SK-N-DZ (cell line): ENCODE measurements around the gene MYH14.
A peak's percentile ranks its signal among the peaks of the same experiment; 100 is the strongest.

Source experiments
- DNase-seq: peaks from one replicate; pipeline ENCODE4 v3.0.0-alpha.2; 2015; ENCODE audit warnings: low spot score

MYH14 gene

DNA sequence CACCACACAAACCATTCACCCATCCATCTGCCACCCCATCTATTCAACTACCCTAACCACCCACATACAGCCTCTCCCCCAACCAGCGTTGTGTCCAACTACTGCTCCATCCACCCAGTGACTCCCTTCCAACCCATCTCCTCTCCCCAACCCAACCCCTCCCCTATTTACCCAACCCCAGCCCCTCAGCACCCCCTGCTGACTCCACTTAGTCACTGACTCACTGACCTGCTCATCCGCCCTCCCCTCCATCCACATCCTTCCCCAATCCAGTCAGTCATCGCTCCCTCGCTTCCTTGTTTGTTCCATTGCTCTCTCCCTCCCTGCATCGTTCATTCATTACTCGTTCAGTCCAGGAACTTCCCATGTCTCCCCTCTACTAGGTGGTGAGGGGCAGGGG, 86.6 kb downstream of the MYH14 start:
- DNase-seq = no peak

- DNase-seq = no peak
These were observed 87.4 kb downstream of the MYH14 start for GRCh38 chr19:50290775-50291174.

GRCh38 chr19:50292216-50292827, 88.9 kb downstream of the MYH14 start:
- no peak for DNase-seq

- no peak for DNase-seq
These were observed 90.0 kb downstream of the MYH14 start for GRCh38 chr19:50293263-50294004.

DNA sequence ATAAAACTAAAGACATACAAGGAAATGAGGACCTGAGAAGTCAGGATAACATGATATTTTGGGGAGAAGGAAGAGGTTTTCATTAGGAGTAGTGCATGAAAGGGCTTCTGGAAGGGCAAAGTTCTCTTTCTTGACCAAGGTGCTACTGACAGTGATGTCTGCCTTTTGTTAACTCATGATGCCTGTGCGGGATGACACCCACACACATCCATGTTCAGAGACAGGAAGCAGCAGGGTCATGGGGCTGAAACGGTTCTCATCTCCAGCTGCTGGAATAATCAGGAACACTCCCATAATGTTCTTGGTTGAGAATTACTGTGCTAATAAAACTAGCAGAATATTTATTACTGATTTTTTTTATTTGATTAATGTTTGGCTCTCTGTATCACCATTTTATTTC, 96.6 kb downstream of the MYH14 start:
- no peak for DNase-seq

DNA sequence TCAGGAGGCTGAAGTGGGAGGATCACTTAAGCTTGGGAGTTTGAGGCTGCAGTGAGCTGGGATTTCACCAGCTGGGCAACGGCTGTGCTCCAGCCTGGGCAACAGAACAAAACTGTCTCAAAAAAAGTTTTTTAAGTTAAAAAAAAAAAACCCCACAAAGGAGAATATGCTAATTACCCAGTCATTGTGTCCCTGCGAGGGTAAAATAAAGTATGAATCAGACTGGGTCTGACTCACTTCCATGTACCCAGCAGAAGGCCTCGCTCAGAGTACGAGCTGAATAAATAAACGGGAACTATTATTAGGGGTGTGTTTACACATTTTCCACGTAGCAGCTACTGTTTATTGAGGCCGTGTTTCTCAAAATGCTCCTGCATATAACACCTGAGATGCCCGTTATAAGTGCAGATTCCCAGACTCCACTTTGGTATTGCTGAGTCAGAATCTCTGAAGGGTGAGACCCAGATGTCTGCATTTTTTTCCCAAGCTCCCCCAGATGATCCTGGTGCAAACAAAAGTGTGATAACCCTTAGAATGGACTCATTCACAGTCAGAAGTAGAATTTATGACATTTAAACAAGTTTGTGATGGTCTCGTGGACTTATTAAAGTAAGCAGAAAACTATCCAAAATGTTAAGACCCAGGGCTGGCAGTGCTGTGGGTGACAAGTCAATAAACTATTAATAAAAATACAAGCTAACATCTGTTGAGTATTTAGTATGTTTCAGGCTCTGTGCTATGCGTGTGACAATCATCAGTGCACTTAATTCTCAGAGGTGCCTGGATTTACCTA, 97.6 kb downstream of the MYH14 start:
- DNase-seq = no peak

DNA sequence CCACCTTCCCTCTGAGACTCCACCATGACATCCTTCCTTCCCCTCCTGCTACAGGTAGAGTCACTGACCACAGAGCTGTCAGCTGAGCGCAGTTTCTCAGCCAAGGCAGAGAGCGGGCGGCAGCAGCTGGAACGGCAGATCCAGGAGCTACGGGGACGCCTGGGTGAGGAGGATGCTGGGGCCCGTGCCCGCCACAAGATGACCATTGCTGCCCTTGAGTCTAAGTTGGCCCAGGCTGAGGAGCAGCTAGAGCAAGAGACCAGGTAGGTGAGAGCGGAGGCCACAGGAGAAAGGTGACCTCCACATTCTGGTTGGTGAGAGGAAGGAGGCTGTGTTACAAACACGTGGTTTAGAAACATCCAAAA, 98.2 kb downstream of the MYH14 start:
- no peak for DNase-seq

DNA sequence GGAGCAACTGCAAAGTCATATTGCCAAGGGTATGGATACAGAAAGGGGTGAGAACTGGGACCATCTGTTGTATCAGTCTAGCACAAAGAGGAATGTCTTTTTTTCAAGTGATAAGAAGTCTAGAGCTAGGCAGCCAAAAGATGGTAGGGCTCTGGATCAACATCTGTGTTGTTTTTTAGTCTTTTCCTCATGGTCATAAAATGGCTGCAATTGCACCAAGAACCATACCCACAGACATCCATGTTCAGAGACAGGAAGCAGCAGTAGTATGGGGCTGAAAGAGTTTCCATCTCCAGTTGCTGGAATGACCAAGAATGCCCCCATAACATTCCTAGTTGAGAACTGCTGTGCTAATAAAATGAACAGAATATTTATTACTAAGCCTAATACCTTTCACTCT, 100.1 kb downstream of the MYH14 start:
- no peak for DNase-seq

GRCh38 chr19:50308991-50309390, 105.6 kb downstream of the MYH14 start:
- no peak for DNase-seq

GRCh38 chr19:50309396-50310125, 106.1 kb downstream of the MYH14 start:
- no peak for DNase-seq

DNA sequence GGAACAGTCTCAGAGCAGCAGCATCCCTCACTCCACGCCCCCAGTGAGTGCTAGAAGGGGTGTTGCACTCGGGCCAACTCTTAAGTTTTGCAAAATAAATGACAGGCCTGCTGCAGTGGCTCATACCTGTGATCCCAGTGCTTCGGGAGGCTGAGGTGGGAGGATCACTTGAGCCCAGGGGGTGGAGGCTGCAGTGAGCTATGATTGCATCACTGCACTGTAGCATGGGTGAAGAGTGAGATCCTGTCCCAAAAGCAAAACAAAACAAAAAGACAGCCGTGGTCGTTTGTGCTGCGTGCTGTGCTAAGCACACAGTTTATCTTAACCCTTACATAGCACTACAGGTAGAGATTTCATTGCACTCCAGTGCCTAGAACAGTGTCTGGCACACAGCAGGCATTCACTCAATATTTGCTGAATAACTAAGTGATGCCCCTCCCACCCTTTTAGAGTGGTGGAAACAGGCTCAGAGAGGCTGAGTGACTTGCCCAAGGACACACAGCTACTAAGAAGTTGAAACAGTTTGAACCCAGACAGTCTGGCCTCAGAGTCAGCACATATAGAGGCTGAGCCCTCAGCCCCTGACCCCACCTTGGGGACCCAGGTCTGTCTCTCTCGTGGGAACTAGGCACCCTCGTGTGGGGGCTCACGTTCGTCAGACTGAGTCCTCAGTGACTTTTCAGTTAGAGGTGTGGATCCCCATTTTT, 107.5 kb downstream of the MYH14 start:
- DNase-seq = no peak

- no peak for DNase-seq
These were observed 108.6 kb downstream of the MYH14 start for GRCh38 chr19:50311723-50312635.

- DNase-seq = no peak
These were observed 109.8 kb downstream of the MYH14 start for GRCh38 chr19:50312967-50313811.

DNA sequence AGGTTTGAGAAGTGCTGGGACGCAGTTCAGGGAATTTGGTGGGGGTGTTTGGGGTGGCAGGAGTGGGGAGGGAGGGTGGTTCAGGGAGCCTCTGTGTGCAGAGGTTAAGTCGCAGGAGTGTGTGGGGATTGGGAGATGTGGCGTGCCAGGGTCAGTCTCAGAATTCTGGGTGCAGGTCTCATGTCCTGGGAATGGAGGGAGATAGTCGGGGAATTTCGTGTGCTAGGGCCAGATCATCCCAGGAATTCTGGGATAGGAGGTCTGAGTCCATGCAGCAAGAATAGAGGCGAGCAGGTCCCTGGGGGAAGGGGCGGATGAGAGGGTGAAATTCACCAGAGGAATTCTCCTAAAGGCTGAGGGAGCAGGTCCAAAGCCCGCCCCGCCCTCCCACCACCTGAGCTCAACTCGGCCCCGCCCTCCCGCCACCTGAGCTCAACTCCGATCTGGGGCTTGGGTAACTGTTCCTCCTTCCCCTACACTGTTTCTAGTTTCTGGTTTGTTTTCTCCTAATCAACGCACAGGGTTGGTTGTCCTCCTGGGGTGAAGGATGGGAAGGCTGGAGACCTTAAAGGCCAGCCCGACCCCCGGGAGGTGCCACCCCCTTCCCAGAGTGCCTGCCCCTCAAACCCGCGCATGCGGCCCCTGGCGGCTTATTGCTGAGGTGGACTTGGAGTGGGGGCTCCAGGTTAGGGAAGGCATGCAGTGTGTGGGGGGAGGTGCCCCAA, 110.6 kb downstream of the MYH14 start:
- DNase-seq = no peak

DNA sequence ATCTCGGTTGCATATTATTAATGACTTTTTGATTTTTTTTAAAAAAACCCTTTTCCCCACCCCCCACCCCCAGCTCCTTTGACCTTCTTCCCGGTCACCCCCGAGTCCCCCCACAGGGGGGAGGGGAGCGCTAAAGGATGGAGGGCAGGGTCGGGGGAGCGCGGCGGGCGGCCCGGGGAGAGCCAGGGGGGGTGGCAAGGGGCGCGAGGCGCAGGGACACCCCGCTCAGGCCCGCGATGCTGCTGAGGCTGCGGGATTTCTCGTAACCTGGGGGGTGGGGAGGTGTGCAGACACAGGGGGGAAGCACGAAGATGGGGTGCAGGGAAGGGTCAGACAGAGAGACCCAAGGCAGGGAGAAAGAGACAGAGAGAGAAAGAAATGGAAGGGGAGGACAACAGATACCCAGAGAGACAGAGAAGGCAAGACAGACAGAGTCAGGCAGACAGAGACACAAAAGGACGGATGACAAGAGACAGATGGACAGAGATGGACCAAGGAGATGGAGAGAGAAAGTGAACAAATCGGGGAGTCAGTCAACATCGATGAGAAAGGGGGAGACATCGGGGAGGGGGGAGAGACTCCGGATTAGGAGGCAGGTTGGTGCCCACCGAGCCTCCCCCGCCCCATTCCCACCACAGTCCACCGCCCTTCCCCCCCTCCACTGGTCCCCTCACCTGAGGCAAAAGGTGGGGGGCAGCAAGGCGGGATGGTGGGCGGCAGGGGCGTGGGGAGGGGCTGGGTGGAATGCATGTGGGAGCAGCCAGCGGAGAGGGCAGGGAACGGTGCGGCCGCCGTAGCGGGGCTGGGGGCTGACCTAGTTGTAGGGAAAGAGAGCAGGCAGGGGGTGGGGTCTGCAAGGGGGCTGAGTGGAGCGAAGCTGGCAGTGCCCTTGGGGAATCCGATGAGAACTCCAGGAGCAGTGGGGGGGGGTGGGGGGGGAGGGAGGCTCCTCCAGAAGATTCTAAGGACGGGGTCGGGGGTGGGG, 111.6 kb downstream of the MYH14 start:
- no peak for DNase-seq

GRCh38 chr19:50315773-50316448, 112.5 kb downstream of the MYH14 start:
- peak; percentile 49 for DNase-seq

DNA sequence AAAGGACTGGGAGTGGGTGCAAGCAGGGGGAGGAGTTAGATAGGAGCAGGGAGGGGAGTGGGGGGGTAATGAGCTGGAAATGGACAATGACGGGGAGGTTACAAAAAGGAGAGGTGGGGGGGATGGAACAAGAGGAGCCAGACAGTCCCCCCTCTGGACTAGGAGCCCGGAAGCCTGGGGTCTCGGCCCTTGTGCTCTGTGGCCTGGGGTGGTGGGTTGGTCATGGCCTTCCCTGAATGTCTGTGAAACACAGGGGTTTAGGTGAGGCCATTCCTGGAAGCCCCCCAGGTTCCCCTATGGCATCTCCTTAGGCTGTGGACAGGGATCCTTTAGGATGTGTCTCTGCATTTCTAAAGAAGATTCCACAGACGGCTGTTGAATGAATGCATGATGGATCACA, 113.7 kb downstream of the MYH14 start:
- no peak for DNase-seq
